HG03066 (cell line): ENCODE measurements around the gene PROKR1.

ENCODE experiments used
- ATAC-seq: cut with Tn5 transposase; IDR thresholded peaks from one replicate; pipeline ENCODE4 v1.9.1; 2021; ENCODE audit warnings: low read depth; ENCODE audit not compliant: unreplicated experiment

Gene PROKR1

GRCh38 chr2:68695971-68696370 is 52.6 kb downstream of the PROKR1 start:
- no peak for ATAC-seq

GRCh38 chr2:68696554-68696953 is 53.2 kb downstream of the PROKR1 start:
- no peak for ATAC-seq

- no peak for ATAC-seq
Measured at GRCh38 chr2:68698567-68699377, 55.4 kb downstream of the PROKR1 start.

GRCh38 chr2:68700560-68700959 is 57.2 kb downstream of the PROKR1 start:
- ATAC-seq = no peak

- no peak for ATAC-seq
Measured at GRCh38 chr2:68706637-68707036, 63.3 kb downstream of the PROKR1 start.
